Activated effector memory CD4-positive, alpha-beta T cell treated with Interleukin-2 at 50 U/mL for 16 hours (primary cell): ENCODE data around the gene DCLRE1B.
A peak's percentile ranks its signal among the peaks of the same experiment; 100 is the strongest.
"Not testable (repeated sequence)": the region's sequence is repeated elsewhere in the genome, so short reads cannot be mapped to it uniquely, and the experiment has no call there.

Experiments used
- DNase-seq: peaks from one replicate; pipeline ENCODE4 v3.0.0-alpha.2; 2020

DCLRE1B gene

DNA sequence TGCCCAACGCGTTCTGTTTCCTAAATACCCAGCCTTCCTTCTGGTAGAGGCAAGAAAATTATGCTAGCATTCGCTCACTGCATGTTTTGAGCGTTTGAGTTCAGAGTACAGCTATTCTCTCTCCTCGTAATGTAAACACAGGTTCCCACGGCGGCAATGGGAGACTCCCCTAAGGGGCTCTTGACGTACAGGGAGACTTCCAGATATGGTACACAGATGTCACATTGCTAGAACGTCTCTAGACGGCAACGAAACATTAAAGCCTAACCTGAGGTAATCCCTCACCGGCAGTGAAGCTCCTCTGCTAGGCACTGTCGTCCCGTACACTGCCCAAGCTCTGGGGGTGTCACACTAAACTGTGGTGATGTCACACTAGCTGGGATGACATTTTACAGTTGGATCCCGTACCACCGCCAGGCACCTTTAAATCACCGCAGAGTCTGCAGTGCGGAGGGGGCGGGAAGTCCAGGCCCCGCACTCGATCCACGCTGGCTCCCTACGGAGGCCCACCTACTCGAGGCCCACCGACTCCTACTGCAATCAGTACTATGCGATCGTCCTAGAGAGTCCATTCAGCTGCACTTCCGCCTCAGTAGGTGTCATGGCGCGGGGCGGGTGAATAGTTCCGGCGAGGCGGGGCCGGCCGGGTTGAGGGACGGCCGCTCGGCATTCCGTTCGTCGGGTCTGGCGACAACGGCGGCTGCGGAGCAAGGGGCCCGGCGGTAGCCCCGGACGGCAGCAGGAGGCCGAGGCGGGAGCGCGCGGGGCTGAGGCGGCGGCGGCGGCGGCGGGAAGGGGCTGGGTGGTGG, 24.0 kb downstream of the DCLRE1B start, which contains the start of gene HIPK1:
Gene HIPK1 (plus strand): TSS at position 384 of the 809 bp plus-strand sequence.
- DNase-seq: peak; percentile 90

DNA sequence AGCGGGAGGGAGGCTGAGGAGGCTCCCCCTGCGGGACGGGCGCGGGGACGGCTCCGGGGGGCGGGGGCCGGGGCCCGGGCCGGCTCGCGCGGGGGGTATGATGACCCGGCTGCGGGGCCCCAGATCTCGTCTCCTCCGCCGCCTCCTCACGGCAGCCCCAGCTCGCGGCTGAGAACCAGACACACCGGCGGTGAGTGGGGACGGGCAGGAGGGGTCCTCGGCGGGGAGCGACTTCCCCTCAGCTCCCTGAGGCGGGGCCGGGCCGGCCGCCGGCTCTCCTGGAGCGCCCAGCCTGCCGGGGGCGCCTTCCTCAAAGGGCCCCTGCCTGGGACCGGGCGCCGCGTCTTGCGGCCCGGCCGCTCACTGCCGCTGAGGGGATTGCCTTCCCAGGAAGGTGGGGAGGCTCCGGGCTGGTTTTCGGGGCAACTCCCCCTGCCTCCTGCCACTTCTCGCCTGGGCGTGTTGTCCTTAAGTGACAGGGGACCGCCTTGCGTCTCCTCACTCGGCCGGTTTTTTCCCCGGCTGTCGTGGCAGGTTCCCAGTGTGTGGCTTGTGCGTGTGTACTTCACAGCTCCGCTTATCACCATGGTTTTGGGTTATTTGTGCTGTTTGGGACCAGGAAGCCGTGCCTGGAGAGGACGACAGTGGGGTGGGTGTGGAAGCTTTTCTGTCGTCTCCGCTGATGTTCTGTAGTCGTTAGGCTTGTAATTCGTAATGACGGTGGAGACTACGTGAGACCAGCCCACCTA, 24.8 kb downstream of the DCLRE1B start:
- peak; percentile 45 for DNase-seq

DNA sequence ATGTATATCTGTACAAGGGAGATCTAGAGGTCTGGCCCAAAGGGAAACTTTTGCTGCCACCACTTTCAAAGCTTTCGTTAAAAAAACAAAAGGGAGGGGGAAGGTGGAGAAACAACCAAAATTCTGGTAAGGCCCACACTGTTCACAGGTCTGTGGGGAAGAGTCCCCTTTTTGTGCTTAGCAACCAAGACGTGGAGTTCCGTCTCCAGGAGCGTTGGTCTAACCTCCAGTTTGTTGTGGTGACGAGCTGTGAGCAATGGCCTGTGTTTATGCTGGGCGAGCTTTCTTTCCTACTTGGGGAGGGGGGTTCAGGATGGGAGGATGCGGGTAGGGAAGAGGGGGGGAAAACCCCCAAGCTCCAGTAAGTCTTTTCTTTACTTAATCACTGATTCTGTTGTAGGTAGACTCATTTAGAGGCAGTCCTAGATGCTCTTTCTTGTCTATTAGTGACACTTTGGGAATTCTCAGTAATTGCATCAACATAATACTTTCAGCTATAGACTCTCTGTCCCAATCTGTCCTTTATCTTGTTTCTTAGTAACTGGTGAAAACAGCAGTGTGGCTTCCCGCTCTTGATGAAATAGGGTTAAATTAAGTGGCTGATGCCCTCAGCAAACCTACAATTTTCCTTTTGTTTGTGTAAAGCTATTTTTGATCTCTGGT, 25.5 kb downstream of the DCLRE1B start:
- peak; percentile 51 for DNase-seq

DNA sequence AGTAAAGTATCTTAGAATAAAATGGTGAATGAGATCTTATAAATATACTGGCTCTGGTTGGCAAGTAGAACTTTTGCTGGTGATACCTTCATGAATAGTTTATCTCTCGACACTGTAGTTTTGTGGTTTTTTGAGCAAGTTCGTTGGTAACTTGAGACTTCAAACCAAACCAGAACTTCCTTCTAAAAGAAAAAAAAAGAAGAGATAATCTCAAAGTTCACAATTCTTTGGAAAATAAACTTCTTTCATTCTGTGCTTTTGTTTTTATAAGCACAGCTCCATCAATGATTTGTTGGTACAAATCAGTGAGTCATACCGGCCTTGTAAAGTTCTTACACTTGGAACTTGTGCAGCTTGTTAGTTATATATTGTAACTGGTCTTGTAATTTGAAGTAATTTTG, 26.3 kb downstream of the DCLRE1B start:
- no peak for DNase-seq

DNA sequence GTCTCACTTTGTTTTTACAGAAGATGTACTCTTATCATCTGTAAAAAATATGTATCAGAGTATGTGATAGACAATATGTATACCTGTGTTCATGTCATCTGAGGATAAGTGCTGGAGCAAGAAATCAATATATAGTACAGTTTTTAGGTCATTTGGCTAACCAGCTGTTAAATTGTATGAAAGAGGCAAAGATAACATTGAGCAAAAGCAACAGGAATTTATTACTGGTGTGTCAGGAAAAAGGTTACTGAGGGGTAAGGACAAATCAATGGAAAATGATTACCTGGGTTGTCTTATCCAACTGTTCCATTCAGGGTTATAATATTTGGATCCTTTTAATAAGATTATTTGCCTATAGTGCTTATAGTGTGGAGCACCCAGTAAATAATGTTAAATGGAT, 28.9 kb downstream of the DCLRE1B start:
- no peak for DNase-seq

DNA sequence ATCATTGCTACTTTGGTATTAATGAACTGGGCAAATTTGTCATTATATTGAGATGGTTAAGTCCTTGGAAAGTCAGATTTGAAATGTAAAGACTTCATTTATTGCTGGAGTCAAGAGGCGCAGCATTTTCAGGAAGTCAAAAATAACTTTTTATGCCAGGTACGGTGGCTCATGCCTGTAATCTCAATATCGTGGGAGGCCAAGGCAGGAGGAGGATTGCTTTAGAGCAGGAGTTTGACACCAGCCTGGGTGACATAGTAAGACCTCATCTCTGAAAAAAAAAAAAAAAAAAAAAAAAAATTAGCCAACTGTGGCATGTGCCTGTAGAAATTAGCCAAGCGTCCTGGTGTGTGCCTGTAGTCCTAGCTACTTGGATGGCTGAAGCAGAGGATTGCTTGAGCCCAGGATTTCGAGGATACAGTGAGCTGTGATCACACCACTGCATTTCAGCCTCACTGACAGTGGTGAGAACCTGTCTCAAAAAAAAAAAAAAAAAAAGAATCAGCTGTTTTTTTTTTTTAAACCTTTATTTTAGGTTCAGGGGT, 29.5 kb downstream of the DCLRE1B start:
- DNase-seq: no peak

DNA sequence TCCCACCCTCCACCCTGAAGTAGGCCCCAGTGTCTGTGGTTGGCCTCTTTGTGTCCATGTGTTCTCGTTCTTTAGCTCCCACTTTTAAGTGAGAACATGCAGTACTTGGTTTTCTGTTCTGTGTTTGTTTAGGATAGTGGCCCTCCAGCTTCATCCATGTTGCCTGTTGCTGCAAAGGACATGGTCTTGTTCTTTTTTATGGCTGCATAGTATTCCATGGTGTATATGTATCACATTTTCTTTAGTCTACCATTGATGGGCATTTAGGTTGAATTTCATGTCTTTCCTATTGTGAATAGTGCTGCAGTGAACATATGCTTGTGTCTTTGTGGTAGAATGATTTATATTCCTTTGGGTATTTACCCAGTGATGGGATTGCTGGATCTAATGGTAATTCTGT, 30.1 kb downstream of the DCLRE1B start:
- no peak for DNase-seq

DNA sequence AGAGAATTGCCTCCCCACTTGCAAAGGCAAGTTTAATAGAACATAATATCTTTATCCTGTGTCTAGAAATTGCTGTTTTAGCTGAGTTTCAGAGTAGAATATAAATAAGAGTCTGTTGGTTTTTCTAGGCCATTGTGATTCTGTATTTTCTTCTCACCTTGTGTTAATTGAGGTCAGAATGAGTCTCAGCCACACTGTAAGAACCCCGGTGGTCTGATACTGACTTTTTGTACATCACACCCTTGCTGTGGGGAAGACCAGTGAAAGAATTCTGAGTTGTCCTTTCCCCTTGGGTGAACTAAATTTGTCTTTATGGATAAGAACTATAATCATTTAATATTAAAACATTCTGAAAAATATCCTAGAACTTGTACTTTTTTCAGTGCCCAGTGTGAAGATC, 30.8 kb downstream of the DCLRE1B start:
- DNase-seq: no peak

DNA sequence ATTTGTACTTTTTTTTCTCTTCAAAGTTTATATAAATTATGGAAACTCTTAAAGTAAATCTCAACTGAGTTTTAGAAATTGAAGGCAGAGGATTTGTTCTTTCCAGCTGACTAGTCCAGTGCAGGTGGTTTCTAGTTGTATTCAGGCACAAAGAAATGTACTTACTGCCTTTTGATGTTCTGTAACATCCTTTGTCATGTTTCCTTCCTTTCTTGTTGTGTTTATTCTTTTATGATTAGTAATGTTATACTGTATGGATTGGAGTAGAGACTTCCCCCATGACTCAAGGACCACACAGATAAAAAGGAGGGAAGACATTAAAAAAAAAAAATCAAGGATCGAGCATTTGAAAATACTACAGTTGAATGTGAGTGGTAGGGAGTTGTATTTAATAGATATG, 32.0 kb downstream of the DCLRE1B start:
- no peak for DNase-seq

DNA sequence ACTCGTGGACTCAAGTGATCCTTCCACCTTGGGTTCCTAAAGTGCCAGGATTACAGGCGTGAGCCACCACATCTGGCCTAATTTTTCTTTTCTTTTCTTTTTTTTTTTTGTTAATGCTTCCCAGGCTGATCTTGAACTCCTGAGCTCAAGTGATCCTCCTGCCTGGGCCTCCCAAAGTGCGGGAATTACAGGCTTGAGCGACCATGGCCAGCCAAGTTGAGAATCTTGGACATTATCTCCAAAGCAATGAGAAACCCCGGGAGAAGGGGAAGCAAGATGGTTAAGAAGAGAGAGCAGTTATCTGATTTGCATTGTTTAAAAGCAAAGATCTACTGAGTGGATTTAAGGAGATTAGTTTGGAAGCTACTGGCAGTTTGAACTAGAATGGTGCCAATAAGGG, 33.1 kb downstream of the DCLRE1B start:
- DNase-seq: no peak

DNA sequence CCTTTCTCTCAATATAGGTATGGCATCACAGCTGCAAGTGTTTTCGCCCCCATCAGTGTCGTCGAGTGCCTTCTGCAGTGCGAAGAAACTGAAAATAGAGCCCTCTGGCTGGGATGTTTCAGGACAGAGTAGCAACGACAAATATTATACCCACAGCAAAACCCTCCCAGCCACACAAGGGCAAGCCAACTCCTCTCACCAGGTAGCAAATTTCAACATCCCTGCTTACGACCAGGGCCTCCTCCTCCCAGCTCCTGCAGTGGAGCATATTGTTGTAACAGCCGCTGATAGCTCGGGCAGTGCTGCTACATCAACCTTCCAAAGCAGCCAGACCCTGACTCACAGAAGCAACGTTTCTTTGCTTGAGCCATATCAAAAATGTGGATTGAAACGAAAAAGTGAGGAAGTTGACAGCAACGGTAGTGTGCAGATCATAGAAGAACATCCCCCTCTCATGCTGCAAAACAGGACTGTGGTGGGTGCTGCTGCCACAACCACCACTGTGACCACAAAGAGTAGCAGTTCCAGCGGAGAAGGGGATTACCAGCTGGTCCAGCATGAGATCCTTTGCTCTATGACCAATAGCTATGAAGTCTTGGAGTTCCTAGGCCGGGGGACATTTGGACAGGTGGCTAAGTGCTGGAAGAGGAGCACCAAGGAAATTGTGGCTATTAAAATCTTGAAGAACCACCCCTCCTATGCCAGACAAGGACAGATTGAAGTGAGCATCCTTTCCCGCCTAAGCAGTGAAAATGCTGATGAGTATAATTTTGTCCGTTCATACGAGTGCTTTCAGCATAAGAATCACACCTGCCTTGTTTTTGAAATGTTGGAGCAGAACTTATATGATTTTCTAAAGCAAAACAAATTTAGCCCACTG, 35.5 kb downstream of the DCLRE1B start:
- DNase-seq: peak; percentile 16

DNA sequence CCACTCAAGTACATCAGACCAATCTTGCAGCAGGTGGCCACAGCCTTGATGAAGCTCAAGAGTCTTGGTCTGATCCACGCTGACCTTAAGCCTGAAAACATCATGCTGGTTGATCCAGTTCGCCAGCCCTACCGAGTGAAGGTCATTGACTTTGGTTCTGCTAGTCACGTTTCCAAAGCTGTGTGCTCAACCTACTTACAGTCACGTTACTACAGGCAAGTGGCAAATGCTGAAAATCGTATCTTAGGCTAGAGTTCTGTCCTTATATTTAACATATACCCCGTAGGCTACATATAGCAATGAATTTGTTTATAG, 36.1 kb downstream of the DCLRE1B start:
- DNase-seq: no peak

DNA sequence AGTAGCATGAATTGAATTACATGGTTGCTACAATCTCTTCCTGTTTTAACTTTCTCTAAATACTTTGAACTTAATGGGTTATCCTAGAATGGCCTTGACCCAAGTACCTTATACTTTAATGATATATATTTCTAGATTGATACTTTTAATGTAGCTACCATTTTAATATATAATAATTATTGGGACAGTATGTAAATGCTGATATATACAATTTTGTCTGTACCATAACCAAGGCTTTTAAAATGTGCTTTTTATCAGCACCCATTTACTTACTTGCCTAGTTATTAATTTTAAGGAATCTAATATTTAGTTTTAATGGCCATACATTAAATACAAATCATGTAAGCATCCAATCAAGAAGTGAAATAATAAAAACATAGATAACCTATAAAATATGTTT, 37.4 kb downstream of the DCLRE1B start:
- no peak for DNase-seq

DNA sequence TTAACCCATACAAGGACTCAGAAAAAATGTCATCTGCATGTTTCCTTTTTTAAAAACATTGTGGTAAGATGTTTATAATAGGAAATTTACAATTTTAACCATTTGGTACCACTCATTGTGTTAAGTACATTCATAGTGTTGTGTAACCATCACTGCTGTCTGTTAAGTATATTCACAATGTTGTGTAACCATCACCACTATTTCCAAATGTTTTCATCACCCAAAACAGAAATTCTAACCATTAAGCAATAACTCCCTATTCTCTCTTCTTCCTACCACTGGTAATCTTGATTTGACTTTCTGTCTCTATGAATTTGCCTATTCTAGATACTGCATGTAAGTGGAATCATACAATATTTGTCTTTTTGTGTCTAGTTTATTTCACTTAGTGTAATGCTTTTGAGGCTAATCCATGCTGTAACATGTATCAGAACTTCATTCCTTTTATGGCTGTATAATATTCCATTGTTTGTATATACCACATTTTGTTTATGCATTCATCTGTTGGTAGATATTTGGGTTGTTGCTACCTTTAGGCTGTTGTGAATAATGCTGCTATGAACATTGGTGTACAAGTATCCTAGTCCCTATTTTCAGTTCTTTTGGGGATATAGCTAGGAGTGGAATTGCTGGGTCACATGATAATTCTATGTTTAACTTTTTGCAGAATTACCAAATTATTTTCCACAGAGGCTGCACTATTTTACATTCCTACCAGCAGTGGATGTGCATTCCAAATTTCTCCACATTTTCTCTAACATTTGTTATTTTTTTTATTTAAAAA, 38.1 kb downstream of the DCLRE1B start:
- no peak for DNase-seq

DNA sequence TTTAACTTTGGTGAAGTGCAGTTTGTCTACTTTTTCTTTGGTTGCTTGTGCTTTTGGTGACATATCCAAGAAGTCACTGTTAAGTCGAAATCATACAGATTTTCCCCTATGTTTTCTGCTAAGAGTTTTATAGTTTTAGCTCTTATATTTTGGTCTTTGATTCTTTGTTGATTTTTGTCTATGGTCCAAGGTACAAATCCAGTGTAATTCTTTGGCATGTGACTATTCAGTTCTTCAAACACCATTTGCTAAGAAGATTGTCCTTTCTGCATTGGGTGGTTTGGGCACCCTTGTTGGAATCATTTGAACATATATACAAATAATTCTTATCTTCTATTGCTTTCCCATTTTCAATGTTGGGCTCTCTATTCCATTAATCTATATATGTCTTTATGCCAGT, 40.2 kb downstream of the DCLRE1B start:
- no peak for DNase-seq

DNA sequence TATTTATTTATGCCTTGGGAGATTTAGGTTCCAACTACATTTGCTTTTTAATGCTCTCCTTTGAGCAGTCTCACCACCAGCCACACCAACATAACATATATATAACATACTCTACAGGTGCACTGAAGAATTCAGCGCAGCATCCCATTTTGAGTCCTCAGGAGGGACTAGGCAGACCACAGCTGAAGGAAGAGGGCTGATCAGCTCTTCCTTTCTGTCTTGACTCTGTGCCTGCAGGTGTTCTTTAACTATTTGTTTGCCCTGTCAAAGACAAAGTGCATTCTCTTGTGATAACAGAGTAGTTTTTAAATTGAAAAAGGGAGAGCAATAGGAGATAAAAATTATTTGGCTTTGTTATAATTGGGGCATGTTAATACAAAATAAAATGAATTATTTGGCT, 41.0 kb downstream of the DCLRE1B start:
- no peak for DNase-seq

DNA sequence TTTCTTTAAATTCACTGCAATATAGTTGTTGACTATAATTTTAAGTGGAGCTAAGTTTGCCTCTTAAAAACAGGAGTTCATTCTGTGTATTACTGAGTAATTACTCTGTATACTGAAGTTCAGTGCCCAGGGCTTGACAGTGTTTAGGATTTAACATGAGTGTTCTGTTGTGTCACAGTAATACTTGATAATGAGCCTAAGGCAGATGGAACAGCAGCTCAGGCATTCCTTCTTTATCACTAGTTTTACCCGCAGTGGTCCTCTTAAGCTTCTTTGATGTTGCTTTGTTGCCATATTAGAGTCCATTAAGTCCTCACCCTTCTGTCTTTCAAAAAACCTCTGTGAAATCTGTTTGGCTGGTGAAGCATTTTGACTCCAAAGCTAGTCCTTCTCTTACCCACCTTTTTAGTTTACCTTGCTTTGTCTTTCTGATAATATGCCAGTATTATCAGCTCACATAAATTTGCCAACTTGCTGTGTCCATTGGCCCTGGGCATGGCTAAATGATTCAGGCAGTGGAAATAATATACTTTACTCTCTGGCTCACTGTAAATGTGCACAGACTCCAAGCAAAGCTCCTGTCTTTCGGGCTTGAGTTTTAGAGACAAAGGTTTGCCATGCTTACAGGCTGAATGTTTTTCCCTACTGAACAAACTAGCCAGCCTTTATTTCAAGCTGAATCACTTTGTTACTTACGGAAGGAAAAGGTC, 41.7 kb downstream of the DCLRE1B start:
- DNase-seq: no peak

DNA sequence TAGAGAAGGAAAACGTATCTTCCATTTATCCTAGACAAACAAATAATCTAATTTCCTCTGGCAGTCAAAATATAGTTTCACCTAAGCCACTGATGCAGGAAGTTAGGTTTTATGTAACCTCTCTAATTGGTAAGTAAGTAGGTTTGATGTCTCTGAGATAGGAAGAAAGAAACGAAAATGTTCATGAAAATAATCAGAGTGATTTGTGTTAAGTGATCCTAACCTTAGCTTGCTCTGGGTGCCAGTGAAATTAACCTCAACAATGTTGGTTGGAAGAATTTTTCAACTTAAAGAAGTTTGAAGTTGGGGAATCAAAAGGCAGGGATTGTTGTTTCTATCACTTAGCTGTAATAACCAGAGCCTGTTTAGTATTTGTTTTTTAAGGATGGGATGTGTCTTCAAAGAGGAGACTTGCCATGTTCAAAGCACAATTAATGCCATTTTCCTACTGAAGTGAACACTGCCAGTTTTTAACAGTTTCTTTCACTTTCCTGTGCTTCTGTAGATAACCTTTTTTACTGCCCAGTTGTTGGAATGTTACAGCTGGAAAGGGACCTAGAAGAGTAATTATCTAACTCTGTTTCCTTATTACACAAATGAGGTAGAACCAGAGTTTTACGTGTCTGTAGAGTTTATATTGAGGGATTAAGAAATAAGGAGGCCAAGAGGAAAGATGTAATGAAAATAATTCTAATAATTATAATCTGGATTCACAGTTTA, 42.4 kb downstream of the DCLRE1B start:
- DNase-seq: no peak

DNA sequence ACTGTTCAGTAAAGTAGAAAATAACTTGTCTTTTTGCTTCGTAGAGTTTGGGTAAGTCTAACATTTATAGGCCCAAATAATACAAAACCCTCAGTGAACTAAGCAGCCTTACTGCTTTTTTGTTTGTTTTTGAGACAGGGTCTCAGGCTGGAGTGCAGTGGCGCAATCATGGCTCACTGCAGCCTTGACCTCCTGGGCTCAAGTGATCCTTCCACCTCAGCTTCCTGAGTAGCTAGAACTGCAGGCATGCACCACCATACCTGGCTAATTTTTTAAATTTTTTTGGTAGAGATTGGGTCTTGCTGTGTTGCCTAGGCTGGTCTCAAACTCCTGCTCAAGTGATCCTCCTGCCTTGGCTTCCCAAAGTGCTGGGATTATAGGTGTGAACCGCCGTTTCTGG, 43.0 kb downstream of the DCLRE1B start:
- not testable (repeated sequence) for DNase-seq

DNA sequence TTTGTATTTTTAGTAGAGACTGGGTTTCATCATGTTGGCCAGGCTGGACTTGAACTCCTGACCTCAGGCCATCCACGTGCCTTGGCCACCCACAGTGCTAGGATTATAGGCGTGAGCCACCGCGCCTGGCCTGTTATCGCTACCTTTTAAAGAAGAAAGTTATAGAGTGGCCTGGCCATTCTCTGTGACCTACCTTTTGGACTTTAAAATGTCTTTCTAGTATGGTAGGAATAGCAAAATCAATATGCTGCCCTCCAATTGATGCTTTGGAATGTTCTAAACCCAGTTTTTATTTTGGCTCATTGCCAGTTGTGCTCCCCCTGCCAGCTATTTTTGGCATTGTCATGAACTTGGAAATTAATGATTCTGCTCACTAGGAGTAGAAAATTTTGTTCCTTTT, 43.9 kb downstream of the DCLRE1B start:
- no peak for DNase-seq
